Measurements from ENCODE around the gene COL5A2.

The COL5A2 gene

DNA sequence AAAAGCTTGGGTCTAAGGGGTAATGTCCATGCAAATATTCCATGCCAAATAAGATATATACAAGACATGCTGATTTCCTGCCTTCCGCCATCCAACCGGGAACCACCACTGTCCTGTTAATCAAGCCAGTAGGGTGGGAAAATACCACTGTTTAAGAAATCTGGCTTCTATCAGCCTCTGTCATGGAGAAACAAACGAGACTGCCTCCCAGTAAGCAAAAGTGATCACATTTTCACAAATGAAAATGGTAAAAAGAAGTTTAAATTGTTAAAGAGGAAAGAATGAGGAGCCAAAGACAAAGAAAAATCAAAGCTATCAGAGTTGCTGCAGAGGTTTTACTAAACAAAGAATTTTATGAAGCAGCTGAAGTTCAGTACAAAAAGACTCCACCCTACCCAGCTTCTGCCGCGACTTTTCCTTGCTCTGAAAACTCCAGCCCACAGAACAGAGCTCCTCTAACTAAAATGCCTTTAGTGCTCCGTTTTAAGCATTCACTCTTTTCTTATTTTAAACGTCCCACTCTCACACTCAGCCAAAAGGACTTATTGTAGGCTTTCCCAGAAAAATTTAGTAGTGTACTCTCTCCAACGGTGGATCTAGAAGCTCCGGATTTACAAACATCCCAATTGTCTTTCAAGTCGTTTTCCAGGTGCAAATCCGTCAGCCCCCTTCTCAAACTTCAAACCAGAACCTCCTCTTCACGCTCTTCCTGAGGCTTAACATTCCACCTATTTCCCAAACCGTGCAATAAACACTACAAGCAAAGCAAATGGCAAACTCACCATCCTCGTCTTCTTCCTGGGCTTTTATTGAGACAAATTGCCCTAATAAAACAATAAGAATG lies 613 bp downstream of the COL5A2 start:
- DNase-seq (ENCODE audit: low read depth) = no peak

DNA sequence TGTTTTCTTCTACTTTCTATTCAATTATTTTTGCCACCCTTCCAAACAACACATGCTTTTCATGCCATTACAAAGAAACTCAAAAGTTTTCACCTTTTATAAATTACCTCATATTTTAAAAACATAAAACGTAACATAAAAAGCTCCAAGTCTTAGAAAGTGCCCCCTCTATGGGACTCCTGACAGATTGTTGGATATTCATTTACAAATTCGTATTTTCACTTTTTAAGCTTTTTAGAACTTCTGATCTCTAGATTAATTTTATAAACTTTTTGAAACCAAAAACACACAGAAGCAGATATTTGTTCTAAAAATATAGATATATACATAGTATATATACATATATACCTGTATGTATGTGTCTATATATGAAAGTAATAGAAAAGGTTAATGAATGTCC lies 1.5 kb downstream of the COL5A2 start:
- DNase-seq (ENCODE audit: low read depth) = no peak

DNA sequence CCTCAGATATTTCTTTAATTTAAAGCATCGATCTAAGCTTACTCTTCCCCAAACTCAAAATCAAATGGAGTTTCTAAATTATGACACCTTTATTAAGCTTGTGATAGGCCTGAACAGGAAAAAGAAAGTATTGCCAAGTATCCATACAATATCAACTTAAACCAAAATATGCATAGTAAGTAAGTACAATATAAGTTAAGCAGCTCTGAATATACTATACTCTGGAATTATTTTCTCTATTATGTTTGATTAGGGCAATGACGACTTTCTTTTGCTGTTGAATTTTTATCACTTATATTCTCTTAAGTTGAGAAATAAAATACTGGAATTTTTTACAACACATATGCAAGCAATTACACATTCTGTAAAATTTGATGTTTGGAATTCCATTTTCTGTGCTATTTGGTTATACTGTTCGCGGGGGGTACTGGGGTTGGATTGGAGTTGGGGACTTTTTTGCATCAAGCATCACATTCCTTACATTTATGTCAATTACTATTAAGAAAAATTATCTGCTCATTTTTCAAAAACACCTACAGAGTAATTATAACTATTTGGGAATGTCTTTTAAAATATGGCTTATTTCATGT lies 2.2 kb downstream of the COL5A2 start:
- no peak for DNase-seq (ENCODE audit: low read depth)

DNA sequence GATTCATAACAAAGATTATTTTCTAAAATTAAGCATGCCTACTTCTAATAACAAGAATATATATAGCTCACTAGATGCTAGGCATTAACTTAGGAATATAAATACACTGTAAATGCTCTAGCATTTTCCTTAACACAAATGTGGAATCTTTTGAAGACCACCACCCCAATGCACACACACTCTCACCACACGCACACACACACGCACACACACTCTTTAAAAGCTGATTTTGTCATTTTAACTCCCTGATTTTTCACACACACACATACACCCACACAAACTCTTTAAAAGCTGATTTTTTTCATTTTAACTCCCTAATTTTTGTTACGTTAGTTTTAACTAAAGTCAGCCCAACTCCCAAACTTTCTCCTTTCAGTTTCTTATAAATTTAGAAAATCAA lies 3.0 kb downstream of the COL5A2 start:
- DNase-seq (ENCODE audit: low read depth) = no peak

DNA sequence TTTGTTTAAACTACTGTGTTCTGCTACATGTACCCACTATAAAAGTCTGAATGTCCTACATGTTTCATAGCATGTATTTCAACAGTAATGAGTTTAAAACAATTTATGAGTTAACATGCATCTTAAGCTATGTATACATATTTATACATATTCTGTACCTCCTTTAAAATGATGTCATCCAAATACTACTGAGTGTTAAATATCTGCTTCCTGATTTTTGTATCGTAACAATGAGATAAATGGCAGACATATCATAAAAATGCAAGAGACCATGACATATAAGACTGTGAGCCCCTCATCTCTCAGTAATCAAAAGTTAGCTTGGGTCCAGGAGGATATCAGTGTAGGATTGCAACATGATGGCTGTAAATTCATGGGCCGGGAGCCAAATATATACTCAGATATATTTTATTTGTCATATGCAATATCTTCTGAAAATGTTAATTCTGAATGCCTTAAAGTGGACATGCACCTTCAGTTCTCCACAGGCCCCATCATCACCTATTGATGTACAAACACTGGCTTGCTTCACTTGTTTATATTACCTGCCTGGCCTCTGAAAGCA lies 3.6 kb downstream of the COL5A2 start:
- DNase-seq (ENCODE audit: low read depth) = no peak

DNA sequence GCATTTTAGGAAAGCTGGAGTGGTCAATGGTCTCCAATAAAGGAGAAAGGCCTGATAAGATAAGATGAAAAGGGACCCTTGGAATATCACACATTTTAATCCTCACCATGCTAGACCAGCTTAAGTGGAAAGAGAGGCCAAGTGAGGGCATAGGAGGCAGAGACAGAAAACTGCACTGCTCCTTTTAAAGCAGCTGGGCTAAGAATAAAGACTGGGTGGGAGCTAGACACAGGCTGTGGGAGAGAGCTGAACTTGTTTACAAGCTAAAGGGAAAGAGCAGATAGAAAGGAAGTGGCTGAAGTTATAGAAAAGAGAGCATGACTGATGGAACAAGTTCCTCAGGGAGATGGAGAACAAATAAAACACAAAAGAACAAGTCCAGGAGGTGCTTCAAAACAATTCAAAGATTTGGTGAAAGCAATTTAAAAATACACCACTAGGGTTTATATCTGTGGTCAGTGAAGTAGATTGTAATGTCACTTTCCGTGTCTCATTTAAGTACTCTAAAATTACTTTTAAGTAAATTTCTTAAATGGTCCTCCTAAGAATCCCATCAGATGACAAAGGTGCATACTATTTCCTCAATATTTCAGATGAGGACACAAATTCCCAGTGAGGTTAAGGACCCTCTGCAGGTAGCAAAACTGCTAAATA lies 7.5 kb downstream of the COL5A2 start:
- DNase-seq (ENCODE audit: low read depth) = no peak

DNA sequence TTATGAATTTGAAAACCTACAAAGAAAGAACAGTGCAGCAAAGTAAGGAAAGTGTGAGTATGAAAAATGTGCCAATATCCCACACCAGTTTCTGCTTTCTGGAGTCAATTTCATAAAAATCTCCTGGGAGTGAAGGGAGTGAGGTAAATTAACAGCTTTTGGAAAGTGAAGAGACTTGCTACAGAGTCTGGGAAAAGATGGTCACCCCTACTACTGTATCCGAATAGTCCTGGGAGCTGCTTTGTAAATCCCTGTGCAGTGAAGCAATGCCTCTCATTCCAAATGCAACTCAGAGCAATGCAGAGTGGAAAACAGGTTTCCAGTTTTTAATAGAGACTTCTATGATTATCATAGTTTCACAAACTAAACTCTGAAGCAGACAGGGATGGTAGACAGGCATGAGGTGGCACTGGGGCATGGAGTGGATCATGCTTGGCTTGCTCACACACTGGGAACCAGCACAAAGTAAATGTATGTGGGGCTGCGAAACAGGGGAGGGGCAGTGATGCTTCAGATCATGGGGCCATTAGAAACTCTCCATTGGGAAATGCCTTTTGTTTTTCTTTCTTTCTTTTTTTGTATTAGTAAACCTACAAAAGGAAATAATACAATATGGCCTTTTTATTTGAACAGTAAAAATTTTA lies 10.6 kb downstream of the COL5A2 start:
- no peak for DNase-seq (ENCODE audit: low read depth)

DNA sequence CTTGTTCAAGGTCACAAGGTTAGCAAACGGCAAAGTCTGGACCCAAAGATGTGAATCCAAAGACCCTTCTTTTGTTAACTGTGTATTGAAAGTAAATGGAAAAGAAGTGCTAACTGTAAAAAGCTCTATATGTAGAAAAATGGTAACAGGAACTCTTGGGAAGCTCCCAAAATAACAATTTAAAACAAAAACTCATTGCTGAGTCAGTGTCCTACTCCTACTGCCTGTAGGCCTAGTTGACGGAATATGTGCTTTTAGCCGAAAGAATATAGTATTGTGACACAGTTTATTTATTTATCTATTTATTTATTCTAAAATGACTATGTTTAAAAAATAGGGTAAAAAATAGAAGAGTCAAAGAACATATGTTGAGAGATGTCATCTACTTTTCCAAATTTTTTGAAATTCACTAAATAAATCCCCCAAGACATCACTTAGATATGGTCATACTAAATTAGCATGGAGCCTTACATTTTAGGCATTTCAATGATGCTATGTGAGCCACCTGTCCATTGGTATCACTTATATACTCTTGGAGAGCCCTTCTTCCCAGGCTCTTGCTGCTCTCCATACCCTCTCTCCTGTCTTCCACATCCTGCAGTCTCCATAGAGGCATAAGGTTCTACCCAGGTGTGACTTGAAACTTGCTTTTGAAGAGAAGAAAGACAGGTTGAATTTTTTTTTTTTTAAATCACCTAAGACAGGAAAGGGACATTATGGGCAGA lies 13.7 kb downstream of the COL5A2 start:
- no peak for DNase-seq (ENCODE audit: low read depth)

DNA sequence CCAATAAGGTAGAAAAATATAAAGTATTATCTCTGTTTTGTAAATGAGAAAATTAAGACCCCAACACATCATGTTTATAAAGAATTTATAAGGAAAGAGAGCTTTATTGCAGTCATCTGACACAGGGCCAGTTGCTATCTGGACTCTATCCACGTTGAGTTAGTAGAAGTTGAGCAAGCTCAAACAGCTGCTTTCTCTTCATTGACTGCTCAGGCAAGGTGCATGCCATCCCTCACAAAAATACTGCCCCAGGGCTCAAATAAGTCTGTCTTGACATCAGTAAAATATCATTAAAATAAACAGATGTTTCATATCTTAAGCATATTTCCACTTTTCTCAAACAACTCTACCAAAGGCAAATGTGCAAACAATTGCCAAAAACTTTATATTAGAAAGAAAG lies 14.8 kb downstream of the COL5A2 start:
- DNase-seq (ENCODE audit: low read depth) = no peak

DNA sequence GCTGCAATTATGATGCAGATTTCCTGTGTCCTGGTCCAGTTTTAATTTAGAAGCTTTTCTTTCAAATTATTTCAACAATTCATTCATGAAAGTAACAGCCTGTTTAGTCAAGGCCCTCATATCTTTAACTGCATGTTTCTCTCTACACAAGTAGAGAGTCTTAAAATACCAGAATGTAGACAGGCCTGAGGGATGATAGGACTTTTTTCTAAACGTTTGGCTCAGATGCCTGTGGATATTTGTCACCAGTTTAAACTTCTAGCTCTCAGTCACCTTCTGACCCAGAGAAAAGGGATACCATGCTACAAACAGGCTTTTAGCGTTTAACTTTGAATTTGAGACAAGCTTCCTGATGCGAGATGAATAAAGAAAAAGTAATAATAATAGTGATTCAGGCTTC lies 15.7 kb downstream of the COL5A2 start:
- no peak for DNase-seq (ENCODE audit: low read depth)

DNA sequence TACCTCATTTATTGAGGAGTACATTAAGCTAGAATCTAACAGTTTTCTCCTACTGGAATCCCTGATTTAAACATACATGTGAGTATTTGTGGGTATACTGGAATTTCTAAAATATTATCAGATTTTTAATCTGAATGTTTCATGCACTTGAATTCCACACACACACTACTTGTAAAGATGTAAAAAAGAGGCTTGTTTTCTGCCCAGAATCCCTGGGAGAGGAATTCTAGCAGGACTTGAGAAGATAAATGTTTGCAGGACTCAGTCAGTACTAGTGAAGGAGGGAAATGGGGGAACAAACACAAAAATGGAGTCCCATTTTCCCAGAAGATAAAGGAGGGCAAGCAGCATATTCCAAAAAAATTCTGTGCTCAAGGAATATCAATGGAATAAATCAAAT lies 17.0 kb downstream of the COL5A2 start:
- no peak for DNase-seq (ENCODE audit: low read depth)

DNA sequence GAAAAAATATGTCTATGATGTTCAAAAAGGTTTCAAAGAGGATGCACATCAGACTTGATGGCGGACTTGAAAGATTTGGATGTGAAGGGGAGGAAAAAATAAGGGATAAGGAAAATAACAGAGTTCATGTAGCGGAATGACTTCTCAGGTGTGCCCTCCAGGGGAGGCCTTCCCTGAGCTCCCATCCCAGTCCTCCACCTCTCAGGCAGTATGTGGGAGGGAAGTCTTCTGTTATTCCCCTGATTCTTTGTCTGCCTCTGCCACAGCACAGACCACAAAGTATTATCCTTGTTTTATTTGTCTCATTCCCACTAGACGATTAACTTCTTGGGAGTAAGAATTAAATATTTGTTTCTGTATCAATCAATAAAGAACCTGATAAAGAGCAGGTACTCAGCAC lies 17.7 kb downstream of the COL5A2 start:
- DNase-seq (ENCODE audit: low read depth) = no peak

DNA sequence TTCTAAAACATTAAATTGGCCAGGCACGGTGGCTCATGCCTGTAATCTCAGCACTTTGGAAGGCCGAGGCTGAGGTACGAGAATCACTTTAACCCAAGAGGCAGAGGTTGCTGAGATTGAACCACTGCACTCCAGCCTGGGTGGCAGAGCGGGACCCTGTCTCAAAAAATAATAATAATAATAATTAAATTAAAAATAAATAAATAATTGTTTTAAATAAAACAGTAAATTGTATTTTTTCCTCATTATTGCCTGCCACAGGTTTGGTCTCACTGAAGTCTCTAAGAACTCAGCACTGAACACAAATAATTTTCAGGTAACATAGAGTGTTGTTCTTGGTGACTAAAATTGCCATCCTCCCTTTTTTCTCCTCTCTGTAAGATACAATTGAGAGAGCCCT lies 19.8 kb downstream of the COL5A2 start:
- DNase-seq (ENCODE audit: low read depth) = no peak

DNA sequence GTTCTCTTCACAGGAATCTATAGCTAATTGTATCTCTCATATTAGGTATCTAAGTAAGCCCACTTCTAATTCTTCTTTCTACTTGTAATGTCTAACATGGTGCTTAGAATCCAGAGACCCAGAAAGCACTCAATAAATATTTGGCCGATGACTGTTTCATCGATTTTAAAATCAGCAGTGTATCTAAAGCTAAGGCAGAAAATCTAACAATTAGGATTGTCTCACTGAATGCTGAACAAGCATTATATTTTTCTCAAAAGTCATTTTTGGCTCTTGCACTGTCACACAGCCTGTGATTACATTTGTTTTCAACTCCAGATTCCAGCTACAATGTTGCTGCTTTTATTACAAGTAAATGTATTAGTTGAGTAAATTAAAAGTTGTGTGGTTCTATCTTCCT lies 20.3 kb downstream of the COL5A2 start:
- DNase-seq (ENCODE audit: low read depth) = no peak

DNA sequence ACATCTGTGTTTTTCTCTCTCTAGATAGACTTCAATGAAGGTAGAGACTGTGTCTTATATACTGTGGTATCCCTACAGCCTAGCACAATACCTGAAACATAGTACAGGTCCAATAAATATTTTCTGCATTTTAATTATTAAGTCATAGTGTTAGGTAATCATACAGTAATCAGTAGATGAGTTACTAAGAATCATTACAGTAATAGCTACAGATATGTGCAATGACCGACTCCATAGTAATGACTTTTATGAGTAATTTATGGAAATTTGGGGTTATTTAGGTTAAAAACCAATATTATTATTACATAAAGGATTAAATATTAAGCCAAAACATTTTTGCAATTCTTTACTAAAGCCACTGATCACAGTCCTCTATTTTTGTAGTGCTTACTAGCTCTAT lies 21.6 kb downstream of the COL5A2 start:
- DNase-seq (ENCODE audit: low read depth) = no peak

DNA sequence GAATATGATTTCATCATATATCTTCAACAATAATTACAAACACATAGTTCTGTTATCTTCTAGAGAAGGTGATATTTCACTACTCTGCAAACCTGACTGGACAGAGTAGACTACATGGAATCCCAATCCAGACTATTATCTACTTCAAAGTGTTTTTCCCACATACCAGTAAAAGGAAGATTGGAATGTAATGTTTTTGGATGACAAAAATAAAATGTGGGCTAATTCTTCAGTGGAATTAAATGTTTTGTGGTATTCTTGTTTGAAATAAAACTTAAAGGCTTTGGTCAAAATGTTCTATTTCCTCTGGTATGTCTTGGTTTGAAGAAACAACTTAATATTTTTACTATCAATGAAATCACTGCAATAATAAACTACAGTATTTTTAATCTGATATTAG lies 22.1 kb downstream of the COL5A2 start:
- no peak for DNase-seq (ENCODE audit: low read depth)

DNA sequence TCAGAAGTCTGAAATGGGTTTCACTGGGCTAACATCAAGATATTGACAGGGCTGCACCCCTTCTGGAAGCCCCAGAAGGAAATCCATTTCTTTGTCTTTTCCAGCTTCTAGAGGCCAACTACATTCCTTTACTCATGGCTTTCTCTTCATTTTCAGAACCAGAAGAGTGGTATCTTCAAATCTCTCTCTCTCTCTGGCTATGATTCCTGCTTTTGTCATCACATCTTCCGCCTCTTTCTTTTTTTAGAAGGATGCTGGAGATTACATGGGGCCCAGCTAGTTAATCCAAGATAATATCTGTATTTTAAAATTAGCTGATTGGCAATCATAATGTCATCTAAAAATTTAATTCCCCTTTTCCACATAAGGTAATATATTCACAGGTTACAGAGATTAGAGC lies 23.8 kb downstream of the COL5A2 start:
- no peak for DNase-seq (ENCODE audit: low read depth)

DNA sequence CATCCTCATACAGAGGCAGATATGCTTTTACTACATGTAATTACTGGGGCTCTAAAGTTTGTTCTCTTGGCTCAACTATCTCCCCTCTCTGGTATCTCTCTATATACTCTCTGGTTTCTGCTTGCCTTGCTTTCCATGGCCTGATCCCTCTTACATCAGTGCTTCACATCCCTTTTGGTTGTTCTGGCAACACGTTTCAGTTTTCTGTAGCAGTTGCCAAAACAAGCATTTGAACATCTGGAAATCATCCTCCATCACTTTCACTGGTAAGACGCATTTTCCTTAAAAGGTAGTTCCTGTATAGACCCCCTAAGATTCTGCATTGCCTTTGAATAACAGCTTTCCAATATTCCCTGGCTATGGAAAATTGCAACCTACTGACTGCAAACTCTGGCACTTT lies 25.9 kb downstream of the COL5A2 start:
- no peak for DNase-seq (ENCODE audit: low read depth)

DNA sequence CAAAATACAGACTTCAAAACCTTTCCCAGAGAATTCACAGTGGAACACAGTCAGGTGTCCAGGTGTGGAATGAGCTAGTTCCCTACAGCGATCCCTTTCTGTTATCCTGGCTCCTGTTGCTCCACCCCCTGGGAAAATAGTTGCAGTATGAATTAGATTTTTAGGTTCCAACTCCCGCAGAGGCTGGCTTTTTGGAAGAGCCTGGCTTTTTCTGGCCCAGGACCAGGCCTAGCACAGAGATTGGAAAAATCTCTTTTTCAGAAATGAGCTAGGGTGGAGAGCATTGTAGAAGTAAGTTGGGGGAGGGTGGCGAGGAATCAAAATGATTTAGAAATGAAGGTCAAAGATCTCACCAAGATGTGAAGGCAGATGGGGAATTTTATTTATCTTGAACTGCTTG lies 27.1 kb downstream of the COL5A2 start:
- DNase-seq (ENCODE audit: low read depth) = no peak

DNA sequence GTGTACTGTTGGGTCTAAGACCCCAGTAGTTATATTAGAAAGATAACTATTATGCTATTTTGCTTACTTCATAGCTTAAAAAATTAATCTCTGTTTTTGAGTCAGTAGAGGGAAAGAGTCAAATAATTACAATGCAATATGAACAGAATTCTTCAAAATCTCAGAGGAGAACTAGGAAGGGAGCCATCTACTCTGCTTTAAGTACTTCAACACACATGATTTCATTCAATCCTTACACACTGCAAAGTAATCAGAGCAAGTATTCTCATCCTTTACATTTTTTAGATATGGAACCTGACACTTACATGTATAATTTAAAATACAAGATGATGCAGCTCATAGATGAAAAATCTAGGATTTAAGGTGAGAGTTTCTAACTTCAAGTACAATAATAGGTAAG lies 27.7 kb downstream of the COL5A2 start:
- DNase-seq (ENCODE audit: low read depth) = no peak

DNA sequence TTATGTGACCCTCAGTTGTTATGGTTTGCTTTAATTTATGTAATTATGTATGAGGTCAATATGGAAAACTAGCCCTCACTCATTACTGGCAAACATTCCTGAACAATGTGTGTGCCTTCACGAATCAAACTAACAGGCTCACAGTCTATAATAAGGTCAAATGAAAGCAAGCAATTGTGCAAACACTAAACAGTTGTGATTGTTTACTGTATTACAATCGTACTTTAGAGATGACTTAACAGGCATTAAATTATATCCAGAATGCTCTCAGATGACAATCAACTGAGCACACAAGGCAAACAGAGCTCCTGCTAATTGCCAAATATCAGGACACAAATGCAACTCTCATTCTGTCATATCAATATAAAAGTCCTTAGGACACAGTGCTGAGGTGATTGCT lies 29.5 kb downstream of the COL5A2 start:
- no peak for DNase-seq (ENCODE audit: low read depth)

DNA sequence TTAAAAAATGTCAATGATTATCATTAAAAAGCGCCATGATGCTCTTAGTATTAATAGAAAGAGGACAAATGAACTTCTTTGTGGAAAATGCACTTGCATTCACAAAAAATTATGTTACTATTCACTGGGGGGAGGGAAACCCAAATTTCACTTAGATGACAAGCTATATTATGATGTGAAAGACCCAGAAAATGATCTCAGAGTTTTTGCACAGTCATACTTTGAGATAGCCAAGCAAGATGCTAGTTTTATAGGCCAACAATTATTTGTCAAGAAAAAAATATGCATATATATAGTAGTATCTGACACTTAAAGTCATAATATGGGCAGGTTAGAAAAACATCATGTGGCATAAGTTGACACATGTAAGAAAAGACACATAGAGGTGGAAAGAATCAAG lies 31.6 kb downstream of the COL5A2 start:
- DNase-seq (ENCODE audit: low read depth) = no peak

All from activated T-helper 9 cell treated with anti-CD3 and anti-CD28 coated beads, Interleukin-2, amount 50 U/mL, for 16 hours (primary cell).